OCI-LY3 (cell line): ENCODE data around the gene HECW1.

Source experiments
- H2AFZ ChIP-seq: fragments of 200-600, 300-600 bp; shearing (Covaris generic); 2 replicates; pipeline ENCODE4 v1.6.0; 2014; ENCODE audit warnings: antibody characterized with exemption, low read depth, low read length
- H3K27ac ChIP-seq: fragments of 200-600, 300-600 bp; sonication (generic); 2 replicates; pipeline ENCODE4 v1.5.1; 2014; ENCODE audit warnings: mild to moderate bottlenecking, low read length, moderate library complexity, mixed read lengths
- H3K27me3 ChIP-seq: fragments of 200-600, 300-600 bp; sonication (generic); 2 replicates; pipeline ENCODE4 v1.6.1; 2014; ENCODE audit warnings: low read depth, low read length, mixed read lengths
- H3K36me3 ChIP-seq: fragments of 200-600, 300-600 bp; sonication (generic); replicated peaks from 2 replicates; pipeline ENCODE3; 2014; ENCODE audit warnings: low read depth, low read length, mixed read lengths
- H3K4me1 ChIP-seq: fragments of 300-600, 200-600 bp; sonication (generic); 2 replicates; pipeline ENCODE4 v1.6.1; 2014; ENCODE audit warnings: low read length, mixed read lengths
- H3K4me2 ChIP-seq: fragments of 200-600, 300-600 bp; sonication (generic); 2 replicates; pipeline ENCODE4 v1.6.1; 2014; ENCODE audit warnings: low read length, mixed read lengths
- H3K4me3 ChIP-seq: fragments of 300-600, 200-600 bp; sonication (generic); 2 replicates; pipeline ENCODE4 v1.5.1; 2014; ENCODE audit warnings: antibody characterized with exemption, mild to moderate bottlenecking, low read length, moderate library complexity
- H3K79me2 ChIP-seq: fragments of 300-600, 200-600 bp; shearing (Covaris generic); 2 replicates; pipeline ENCODE4 v1.6.1; 2014; ENCODE audit warnings: mild to moderate bottlenecking, low read length, mixed read lengths
- H3K9ac ChIP-seq: fragments of 300-600, 200-600 bp; shearing (Covaris generic); 2 replicates; pipeline ENCODE4 v1.6.0; 2014; ENCODE audit warnings: mild to moderate bottlenecking, low read length, moderate library complexity
- H3K9me3 ChIP-seq: fragments of 200-600, 300-600 bp; shearing (Covaris generic); 2 replicates; pipeline ENCODE4 v1.6.1; 2014; ENCODE audit warnings: low read length, mixed read lengths; ENCODE audit not compliant: insufficient read depth
- H4K20me1 ChIP-seq: fragments of 200-600, 300-600 bp; sonication (generic); 2 replicates; pipeline ENCODE4 v1.6.1; 2016; ENCODE audit warnings: low read length, mixed read lengths; ENCODE audit not compliant: insufficient read depth
- EZH2phosphoT487 ChIP-seq: fragments of 200-600 bp; shearing (Covaris generic); IDR thresholded peaks from 2 replicates; pipeline ENCODE4 v1.6.1; 2018; ENCODE audit warnings: antibody characterized with exemption, mixed run types, low read depth
- TF ChIP-seq, protein P1 (sequence below): fragments of 200-600, 300-600 bp; sonication (generic); IDR thresholded peaks from 2 replicates; pipeline ENCODE4 v1.5.1; 2014; ENCODE audit warnings: antibody characterized with exemption, low read length, low read depth

HECW1 gene

DNA sequence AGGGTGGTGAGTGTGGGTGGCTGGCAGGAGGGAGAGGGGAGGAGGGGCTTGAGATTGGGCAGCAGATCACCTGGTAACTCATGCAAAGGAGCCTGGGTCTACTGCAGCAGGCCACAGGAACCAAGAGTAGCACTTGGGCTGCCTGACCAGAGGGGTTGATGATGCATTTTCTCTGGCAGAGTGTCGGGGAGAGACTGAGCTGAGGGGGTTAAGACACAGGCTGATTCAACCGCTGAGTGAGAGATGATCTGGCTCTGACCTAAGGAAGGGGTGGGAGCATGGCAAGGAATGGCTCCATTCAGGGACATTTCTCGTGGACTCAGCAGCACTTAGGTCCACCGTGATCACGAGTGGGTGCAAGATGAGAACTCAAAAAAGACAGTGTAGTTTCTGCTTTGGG lies 355.0 kb downstream of the HECW1 start:
- Histone ChIP-seq H3K9me3 (no peaks in the 10 kb centered on the region), H3K27me3 (no peaks in the 10 kb centered on the region), H4K20me1 (no peaks in the 10 kb centered on the region), H3K27ac (no peak overlapping the region), H3K36me3 (no peaks in the 10 kb centered on the region), H2AFZ (no peak overlapping the region), H3K79me2 (no peaks in the 10 kb centered on the region), H3K9ac (no peak overlapping the region), H3K4me1 (no peaks in the 10 kb centered on the region), H3K4me2 (no peak overlapping the region), H3K4me3 (no peak overlapping the region)
- no peak for TF ChIP-seq EZH2phosphoT487
- TF ChIP-seq, protein P1, sequence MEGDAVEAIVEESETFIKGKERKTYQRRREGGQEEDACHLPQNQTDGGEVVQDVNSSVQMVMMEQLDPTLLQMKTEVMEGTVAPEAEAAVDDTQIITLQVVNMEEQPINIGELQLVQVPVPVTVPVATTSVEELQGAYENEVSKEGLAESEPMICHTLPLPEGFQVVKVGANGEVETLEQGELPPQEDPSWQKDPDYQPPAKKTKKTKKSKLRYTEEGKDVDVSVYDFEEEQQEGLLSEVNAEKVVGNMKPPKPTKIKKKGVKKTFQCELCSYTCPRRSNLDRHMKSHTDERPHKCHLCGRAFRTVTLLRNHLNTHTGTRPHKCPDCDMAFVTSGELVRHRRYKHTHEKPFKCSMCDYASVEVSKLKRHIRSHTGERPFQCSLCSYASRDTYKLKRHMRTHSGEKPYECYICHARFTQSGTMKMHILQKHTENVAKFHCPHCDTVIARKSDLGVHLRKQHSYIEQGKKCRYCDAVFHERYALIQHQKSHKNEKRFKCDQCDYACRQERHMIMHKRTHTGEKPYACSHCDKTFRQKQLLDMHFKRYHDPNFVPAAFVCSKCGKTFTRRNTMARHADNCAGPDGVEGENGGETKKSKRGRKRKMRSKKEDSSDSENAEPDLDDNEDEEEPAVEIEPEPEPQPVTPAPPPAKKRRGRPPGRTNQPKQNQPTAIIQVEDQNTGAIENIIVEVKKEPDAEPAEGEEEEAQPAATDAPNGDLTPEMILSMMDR: no peak

DNA sequence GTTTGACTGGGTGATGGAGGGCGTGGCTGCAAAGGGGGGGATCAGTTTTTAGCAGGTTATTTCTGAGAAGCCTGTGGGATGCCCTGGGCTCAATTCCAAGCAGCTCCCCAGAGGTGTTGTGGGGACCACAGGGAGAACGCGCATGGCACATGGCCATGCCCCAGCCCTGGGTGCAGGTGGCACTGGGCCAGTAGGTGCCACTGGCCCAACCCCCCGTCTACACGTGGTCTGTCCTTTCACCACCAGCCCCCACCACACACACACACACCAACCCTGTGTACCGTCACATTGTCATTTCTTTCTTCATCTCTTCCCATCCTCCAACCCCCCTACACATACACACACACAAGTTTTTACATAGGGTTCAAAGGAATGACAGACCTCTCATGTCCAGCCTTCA lies 355.4 kb downstream of the HECW1 start:
- no peaks in the 10 kb centered on the region for H3K4me1 ChIP-seq
- H3K27me3 ChIP-seq: no peaks in the 10 kb centered on the region
- H3K36me3 ChIP-seq: no peaks in the 10 kb centered on the region
- no peaks in the 10 kb centered on the region for H3K79me2 ChIP-seq
- H3K4me3 ChIP-seq: no peak overlapping the region
- no peak overlapping the region for H2AFZ ChIP-seq
- TF ChIP-seq, protein P1: no peak
- no peak for TF ChIP-seq EZH2phosphoT487
- no peaks in the 10 kb centered on the region for H4K20me1 ChIP-seq
- H3K9ac ChIP-seq: no peak overlapping the region
- no peak overlapping the region for H3K27ac ChIP-seq
- no peak overlapping the region for H3K4me2 ChIP-seq
- no peaks in the 10 kb centered on the region for H3K9me3 ChIP-seq

DNA sequence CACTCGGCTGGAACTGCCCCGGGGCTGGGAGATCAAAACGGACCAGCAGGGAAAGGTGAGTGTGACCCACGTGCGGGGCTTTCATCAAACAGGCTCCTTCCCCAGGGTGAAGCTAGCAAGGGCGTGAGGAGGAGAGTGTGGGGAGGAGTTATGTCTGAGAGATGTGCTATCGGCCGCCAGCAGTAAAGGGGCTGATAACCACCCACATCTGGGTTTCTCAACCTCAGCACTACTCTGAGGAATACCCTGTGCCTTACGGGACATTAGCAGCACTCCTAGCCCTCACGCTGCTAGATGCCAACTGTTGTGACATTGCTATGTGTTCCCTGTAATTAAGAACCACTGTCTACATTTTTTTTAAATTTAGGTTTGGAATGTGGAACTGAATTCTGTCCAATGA lies 356.6 kb downstream of the HECW1 start:
- Histone ChIP-seq H3K4me2 (no peak overlapping the region), H2AFZ (no peak overlapping the region), H3K27ac (no peak overlapping the region), H3K9ac (no peak overlapping the region), H3K4me3 (no peak overlapping the region), H3K27me3 (no peaks in the 10 kb centered on the region), H3K9me3 (no peaks in the 10 kb centered on the region), H3K4me1 (no peaks in the 10 kb centered on the region), H3K79me2 (no peaks in the 10 kb centered on the region), H3K36me3 (no peaks in the 10 kb centered on the region), H4K20me1 (no peaks in the 10 kb centered on the region)
- TF ChIP-seq EZH2phosphoT487: no peak
- TF ChIP-seq, protein P1: no peak

DNA sequence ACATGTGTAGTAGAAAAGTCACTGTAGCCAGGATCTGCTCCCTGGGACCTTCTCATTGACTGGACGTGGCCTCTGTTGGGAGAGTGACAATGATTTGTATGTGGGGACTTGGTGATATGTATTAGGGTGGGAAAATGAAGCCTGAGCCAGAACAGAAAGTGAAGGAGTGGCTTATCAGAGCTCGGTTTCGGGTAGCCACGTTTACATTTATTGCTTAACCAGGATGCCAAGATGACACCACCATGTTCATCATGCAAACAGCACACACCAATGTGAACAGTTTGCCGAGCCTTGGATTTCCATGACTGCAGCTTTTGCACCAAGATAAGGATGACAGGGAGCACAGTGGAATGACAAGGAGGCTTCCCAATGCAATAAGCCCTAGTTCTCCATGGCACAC lies 357.7 kb downstream of the HECW1 start:
- H3K79me2 ChIP-seq: no peaks in the 10 kb centered on the region
- H3K36me3 ChIP-seq: no peaks in the 10 kb centered on the region
- H3K4me1 ChIP-seq: no peaks in the 10 kb centered on the region
- H3K4me2 ChIP-seq: no peak overlapping the region
- H4K20me1 ChIP-seq: no peaks in the 10 kb centered on the region
- TF ChIP-seq EZH2phosphoT487: no peak
- TF ChIP-seq, protein P1: no peak
- no peaks in the 10 kb centered on the region for H3K9me3 ChIP-seq
- no peak overlapping the region for H3K9ac ChIP-seq
- no peak overlapping the region for H2AFZ ChIP-seq
- H3K27me3 ChIP-seq: no peaks in the 10 kb centered on the region
- H3K27ac ChIP-seq: no peak overlapping the region
- H3K4me3 ChIP-seq: no peak overlapping the region
